ENCODE results near the gene TOX2.

The TOX2 gene

DNA sequence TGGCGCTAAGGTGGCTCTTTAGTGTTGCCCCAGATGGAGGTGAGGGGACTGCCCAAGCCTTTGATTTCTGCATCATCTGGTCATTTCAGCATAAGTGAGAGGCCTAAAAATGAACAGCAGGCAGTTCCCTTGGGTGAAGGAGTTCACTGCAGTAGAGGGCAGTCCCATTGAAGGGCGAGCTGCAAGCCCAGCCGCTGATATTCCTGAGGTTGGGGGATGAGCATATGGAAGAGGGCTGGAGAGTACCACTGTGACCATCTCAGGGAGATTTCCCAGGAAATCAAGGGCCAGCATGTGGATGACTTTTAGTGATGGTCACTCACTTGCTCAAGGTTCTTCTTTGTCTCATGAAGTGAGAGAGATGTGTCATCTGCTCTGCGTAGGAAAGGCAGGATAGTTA lies 9.3 kb downstream of the TOX2 start:
- Mint-ChIP-seq H3K27me3 (ENCODE audit: low read depth, poor library complexity) (peaks cover 92% of the 10 kb centered on the region), H3K9me3 (no peaks in the 10 kb centered on the region), H3K4me1 (peaks cover 11% of the 10 kb centered on the region), H3K27ac (no peak overlapping the region), H3K36me3 (ENCODE audit: low read depth) (no peaks in the 10 kb centered on the region), H3K4me3 (no peak overlapping the region)
- TF ChIP-seq, protein P1, sequence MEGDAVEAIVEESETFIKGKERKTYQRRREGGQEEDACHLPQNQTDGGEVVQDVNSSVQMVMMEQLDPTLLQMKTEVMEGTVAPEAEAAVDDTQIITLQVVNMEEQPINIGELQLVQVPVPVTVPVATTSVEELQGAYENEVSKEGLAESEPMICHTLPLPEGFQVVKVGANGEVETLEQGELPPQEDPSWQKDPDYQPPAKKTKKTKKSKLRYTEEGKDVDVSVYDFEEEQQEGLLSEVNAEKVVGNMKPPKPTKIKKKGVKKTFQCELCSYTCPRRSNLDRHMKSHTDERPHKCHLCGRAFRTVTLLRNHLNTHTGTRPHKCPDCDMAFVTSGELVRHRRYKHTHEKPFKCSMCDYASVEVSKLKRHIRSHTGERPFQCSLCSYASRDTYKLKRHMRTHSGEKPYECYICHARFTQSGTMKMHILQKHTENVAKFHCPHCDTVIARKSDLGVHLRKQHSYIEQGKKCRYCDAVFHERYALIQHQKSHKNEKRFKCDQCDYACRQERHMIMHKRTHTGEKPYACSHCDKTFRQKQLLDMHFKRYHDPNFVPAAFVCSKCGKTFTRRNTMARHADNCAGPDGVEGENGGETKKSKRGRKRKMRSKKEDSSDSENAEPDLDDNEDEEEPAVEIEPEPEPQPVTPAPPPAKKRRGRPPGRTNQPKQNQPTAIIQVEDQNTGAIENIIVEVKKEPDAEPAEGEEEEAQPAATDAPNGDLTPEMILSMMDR (IDR thresholded peaks at IDR 0.05) = no peak
- DNase-seq = no peak

DNA sequence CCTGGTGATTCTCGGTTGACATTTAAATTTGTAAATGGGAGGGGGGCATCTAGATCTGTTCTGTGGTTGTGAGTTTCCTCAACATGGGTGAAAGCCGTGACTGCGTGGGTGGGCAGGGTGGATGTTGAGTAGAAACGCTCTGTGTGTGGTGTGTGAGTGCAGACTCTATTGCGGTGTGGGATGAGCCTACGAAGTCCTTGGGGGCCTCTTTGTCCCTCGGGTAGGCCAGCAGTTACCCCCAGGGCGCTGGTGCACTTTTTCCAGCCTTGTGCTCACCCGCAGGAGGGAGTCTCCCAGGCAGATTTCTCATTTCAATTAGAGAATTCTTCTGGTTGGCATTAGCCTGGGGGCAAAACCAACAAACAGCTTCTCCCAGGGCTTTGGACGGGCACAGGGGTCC lies 10.6 kb downstream of the TOX2 start:
- H3K27me3 Mint-ChIP-seq (ENCODE audit: low read depth, poor library complexity) = peaks cover 83% of the 10 kb centered on the region
- H3K9me3 Mint-ChIP-seq = no peaks in the 10 kb centered on the region
- no peaks in the 10 kb centered on the region for H3K36me3 Mint-ChIP-seq (ENCODE audit: low read depth)
- no peak overlapping the region for H3K4me3 Mint-ChIP-seq
- H3K4me1 Mint-ChIP-seq = peaks cover 11% of the 10 kb centered on the region
- TF ChIP-seq, protein P1 (IDR thresholded peaks at IDR 0.05) = no peak
- no peak for DNase-seq
- H3K27ac Mint-ChIP-seq = no peak overlapping the region

DNA sequence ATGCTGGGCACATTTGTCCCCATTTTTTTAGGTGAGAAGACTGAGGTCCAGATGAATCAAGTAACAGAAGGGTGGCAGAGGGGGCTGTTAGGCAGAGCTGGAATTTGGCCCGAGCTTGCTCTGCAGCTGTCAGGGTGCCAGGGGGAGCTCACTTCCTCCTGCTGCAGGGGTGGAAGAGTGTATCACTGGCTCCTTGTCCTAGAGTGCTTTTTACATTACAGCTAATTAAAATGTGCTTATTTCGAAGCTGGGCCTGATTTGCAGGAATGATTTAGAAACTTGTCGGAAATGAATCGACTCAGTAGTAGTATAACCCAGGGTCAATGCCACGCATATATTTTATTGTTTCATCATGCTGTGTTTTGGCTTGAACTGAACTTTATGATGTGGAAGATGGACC lies 11.1 kb downstream of the TOX2 start:
- H3K4me3 Mint-ChIP-seq = no peak overlapping the region
- no peaks in the 10 kb centered on the region for H3K36me3 Mint-ChIP-seq (ENCODE audit: low read depth)
- DNase-seq = no peak
- peaks cover 78% of the 10 kb centered on the region for H3K27me3 Mint-ChIP-seq (ENCODE audit: low read depth, poor library complexity)
- H3K9me3 Mint-ChIP-seq = no peaks in the 10 kb centered on the region
- H3K4me1 Mint-ChIP-seq = peaks cover 11% of the 10 kb centered on the region
- TF ChIP-seq, protein P1 (IDR thresholded peaks at IDR 0.05) = no peak
- H3K27ac Mint-ChIP-seq = no peak overlapping the region

DNA sequence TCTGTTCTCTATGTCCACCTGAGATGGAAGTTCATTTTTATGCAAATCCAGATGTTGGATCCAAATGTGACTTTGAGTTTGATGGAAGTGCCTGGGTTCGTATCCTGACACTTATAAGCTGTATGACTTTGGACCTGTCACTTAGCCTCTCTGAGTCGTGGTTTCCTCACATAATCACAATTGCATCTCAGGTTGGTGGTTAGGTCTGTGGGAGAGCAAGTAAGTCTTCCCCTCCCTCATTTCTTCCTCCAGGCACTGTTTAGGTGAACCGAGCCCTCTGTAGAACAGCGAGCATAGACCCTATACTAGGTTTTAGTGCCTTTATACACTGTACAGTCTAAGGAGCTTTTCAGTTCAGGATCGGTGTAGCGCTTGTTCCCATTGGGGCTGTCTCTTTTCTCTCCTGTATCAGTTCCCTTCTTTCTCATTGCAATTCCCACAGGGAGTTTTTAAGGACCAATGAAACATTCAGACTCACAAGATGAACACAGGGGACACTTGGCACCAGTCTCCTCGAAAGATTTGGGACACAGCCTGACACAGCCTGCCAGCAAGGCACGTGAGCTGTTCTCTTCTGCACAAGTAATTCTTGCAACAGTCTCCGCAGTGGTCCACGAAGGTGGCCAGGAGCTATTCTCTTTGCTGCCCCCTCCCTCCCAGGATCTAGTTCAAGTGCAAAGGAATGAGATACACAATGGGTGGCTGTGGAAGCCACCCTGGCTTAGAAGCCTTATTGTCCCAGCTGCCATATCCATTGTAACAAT lies 11.8 kb downstream of the TOX2 start:
- DNase-seq = no peak
- Mint-ChIP-seq H3K4me3 (no peak overlapping the region), H3K27me3 (ENCODE audit: low read depth, poor library complexity) (peaks cover 75% of the 10 kb centered on the region), H3K4me1 (peaks cover 11% of the 10 kb centered on the region), H3K36me3 (ENCODE audit: low read depth) (no peaks in the 10 kb centered on the region), H3K27ac (no peak overlapping the region), H3K9me3 (no peaks in the 10 kb centered on the region)
- TF ChIP-seq, protein P1 (IDR thresholded peaks at IDR 0.05) = no peak

DNA sequence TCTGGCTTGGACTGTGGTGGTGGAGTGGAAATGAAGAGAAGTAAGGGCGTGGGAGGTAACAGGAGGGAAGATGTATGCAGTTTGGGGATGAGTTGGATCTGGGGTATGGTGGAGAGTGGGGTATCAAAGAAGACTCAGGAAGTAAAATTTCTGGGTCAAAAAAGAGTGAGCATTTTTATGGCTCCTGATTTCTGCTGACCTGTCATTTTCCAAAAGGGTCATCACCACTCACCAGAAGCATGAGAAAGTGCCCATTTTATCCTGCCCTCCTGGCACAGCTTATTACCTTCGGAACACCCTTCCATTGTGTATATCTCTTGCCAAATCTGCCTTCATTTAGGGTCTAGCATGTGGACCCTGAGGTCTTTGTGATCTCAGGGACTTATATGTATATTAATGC lies 17.3 kb downstream of the TOX2 start:
- no peaks in the 10 kb centered on the region for H3K9me3 Mint-ChIP-seq
- no peaks in the 10 kb centered on the region for H3K36me3 Mint-ChIP-seq (ENCODE audit: low read depth)
- peaks cover 44% of the 10 kb centered on the region for H3K27me3 Mint-ChIP-seq (ENCODE audit: low read depth, poor library complexity)
- TF ChIP-seq, protein P1 (IDR thresholded peaks at IDR 0.05) = no peak
- H3K4me3 Mint-ChIP-seq = no peak overlapping the region
- no peak overlapping the region for H3K27ac Mint-ChIP-seq
- H3K4me1 Mint-ChIP-seq = peaks cover 11% of the 10 kb centered on the region
- DNase-seq = no peak

DNA sequence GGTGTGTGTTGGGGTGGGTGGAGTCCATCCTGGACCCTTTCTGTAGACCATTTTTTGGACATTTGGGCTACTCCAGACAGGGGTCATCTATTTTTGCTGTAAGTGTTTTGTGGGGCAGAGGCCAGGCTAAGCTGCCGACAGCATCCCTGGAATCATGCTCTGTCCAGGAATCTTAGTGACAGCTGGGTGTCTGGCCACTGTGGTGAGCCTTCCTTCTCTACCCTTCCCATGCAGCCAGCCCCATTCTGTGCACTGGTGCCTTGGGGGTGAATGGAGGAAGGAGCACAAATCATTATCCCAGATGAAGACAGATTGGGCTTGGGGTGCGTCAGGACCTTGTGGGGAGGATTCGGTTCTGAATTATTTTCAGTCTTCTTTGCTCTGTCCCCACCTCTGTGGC lies 20.2 kb downstream of the TOX2 start:
- no peaks in the 10 kb centered on the region for H3K36me3 Mint-ChIP-seq (ENCODE audit: low read depth)
- no peaks in the 10 kb centered on the region for H3K9me3 Mint-ChIP-seq
- H3K27me3 Mint-ChIP-seq (ENCODE audit: low read depth, poor library complexity) = peaks cover 26% of the 10 kb centered on the region
- H3K4me3 Mint-ChIP-seq = no peak overlapping the region
- TF ChIP-seq, protein P1 (IDR thresholded peaks at IDR 0.05) = no peak
- no peak overlapping the region for H3K27ac Mint-ChIP-seq
- no peak for DNase-seq
- H3K4me1 Mint-ChIP-seq = no peaks in the 10 kb centered on the region
